ENCODE data around the gene LEKR1.
A peak's percentile ranks its signal among the peaks of the same experiment; 100 is the strongest.

Gene LEKR1

DNA sequence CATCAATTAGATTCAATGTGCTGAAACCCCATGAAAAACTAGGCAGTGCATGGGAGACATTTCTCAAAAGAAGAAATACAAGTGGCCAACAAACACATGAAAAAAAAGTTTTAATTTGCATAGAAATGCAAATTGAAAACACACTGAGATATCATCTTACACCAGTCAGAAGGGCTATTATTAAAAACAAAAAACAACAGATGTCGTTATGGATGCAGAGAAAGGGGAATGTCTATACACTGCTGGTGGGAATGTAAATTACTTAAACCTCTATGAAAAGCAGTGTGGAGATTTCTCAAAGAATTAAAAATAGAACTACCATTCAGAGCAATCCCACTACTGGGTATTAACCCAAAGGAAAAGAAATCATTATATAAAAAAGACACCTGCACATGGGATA is 235.1 kb downstream of the LEKR1 start:
- no peak for DNase-seq (ENCODE audit: low read depth)

DNA sequence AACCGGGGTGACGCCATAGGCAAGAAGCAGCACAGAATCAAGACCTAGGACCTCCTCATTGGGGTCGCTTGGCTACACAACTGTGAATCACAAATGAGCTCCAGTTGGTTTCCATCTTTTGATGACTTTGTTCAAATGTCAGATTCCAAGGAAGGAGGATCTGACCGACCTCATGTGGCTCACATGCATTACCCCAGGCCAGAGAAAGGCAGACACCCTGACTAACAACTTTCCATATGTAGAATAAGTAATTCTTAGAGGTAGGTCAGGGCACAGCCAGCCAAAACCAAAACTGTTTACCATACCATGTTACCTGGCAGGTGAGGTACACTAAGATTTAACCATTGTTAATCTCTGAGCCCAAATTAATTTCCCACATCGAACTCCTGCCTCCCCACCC is 237.3 kb downstream of the LEKR1 start:
- DNase-seq (ENCODE audit: low read depth): no peak

DNA sequence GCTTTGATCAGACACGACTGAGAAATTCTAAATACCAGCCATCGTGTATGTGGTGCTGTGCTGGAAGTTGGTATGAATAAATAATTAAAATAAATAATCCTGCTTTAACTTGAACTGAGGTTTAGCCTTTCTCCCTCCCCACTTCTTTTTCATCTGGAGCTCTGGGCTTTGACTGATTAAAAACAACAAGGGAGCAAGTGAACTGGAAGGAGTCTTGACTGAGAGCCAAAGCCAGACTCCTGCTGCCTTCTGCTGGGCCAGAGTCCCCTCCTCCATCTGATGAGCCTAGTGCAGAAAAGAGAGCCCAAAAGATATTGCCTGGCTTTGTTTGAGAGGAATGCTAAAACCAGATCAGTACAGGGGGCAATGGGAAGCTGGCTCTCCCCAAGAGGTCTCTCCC is 237.8 kb downstream of the LEKR1 start:
- no peak for DNase-seq (ENCODE audit: low read depth)

DNA sequence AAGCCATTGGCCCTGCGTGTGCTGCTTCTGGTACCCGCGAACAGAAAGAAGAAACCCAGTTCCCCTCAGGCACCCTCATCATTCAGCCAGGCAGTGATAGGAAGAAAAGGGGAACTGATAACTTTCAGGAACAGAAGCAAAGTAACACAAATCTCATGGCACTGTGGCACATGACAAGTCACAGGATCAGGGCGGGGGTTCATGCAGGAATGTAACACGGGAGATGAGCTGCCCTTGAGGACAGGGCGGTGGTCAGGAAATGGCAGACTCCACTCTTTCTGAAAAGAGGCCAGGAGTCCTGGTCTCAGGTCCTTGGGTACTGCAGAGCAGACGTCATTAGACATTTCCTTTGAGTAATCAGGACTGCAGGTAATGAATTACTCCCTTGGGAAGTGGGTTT is 238.2 kb downstream of the LEKR1 start:
- DNase-seq (ENCODE audit: low read depth): no peak

DNA sequence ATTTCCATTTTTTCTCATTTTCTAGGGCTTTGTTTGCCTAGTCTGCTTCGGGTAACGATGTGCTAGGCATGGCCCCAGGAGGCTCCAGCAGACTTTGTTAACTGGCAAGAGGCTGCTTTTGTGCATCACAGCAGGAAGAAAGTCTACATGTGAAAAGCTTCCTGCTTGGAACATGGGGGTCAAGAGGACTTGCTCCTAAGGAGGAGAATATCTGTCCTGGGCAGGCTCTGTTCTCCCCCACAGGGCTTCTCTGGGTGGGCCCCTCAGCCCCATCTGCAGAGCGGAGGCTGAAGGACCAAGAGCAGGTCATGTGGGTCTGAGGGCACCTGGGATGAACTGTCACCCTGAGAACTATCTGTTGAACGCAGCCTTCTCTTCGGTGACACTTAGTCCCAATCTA is 239.0 kb downstream of the LEKR1 start:
- no peak for DNase-seq (ENCODE audit: low read depth)

DNA sequence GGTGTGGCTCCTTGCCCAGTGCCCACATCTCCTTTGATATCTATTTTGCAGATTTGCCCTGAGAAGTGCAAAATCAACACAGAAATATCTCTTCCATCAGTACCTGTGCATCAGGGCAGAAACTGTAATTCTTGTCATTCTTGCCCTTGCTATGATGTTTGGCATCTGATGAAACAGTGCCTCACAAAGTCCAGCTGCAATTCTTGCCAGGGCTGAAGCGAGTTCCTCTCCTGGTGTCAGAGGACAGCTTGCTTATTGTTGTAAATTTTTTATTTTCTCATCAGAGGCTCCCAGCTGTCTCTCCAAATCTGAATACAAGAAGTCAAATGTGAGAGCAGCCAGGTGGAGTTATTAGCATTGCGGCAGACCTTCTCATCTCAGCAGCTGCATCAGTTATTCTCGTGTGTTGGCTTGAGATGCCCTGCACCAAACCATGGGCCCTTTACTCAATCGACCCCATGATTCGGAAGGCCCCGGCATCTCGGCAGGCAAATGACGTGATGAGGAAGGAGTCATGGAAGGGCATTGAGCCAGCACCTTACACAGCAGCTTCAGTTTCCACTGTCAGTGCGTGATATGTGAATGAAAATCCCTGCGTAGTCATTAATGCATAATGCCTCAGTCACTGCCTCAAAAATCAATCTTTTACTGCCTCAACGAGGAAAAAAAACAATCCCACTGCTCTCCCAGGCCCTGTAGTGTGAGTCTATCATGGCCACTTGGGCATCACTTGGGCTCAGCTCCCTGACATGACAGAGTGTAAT is 240.4 kb downstream of the LEKR1 start:
- no peak for DNase-seq (ENCODE audit: low read depth)

- no peak for DNase-seq (ENCODE audit: low read depth)
Observed at GRCh38 chr3:157067114-157067513, 241.0 kb downstream of the LEKR1 start.

DNA sequence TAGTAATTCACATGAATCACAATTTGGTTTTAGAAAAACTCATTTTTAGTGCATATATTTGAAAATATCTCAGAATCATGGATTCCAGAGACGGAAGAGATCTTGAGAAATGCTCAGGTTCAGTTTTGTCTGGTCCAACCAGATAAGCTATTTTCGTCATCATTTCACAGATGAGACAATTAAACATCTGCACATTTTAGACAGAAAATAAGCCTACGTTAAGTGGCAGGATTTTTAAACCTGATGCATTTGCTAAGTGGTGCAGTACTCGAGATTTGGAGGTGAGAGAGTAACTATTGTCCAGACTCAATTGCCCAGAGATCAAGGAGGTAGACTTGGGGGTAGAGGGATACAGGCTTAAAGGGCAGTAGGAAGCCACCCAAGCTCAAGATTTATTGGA is 243.3 kb downstream of the LEKR1 start:
- no peak for DNase-seq (ENCODE audit: low read depth)

- DNase-seq (ENCODE audit: low read depth): no peak
Observed at GRCh38 chr3:157069846-157070677, 243.9 kb downstream of the LEKR1 start.

GRCh38 chr3:157070678-157070999 is 244.5 kb downstream of the LEKR1 start:
- no peak for DNase-seq (ENCODE audit: low read depth)

DNA sequence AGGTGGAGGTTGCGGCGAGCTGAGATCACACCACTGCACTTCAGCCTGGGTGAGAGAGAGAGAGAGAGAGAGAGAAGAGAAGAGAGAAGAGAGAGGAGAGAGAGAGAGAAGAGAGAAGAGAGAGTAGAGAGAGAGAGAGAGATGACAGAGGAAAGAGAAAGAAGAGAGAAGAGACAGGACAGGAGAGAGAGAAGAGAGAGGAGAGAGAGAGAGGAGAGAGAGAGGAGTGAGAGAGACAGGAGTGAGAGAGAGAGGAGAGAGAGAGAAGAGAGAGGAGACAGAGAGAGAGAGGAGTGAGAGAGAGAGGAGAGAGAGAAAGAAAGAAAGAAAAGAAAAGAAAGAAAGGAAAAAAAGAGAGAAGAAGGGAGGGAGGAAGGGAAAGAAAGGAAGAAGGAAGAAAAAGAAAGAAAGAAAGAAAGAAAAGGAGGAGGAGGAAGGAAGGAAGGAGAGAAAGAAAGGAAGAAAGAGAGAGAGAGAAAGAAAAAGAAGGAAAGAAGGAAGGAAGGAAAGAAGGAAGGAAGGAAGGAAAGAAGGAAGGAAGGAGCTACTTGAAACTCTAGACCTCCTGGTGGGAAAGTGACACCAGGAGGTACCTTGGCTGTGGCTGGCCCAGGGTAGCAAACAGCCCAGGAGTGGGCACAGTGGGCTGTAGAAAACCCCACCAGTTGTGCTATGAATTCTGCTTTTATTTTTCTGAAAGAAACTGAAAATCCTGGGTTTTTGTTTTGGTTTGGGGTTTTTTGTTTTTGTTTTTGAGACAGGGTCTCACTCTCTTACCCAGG is 245.8 kb downstream of the LEKR1 start:
- DNase-seq (ENCODE audit: low read depth): no peak

DNA sequence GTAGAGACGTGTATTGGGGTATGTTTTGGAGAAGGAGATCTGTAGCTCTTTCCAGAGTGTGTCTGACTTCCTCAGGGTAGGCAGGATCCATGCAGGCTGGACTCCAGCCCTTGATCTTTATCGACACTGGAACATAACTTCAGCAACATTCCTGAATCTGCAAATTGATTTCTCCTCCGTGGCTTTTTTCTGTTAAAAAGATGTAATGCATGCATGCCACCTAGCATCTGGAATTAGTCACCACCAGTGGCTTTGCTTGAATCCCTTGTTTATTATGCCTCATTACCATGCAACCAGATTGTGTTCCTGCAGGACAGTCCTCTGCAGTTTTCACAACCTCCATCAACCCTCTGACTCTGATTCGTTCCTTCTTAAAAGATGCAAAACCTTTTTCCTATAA is 247.7 kb downstream of the LEKR1 start:
- DNase-seq (ENCODE audit: low read depth): no peak

GRCh38 chr3:157074490-157074889 is 248.3 kb downstream of the LEKR1 start:
- DNase-seq (ENCODE audit: low read depth): no peak

GRCh38 chr3:157074981-157075380 is 248.8 kb downstream of the LEKR1 start:
- DNase-seq (ENCODE audit: low read depth): no peak

- DNase-seq (ENCODE audit: low read depth): no peak
Observed at GRCh38 chr3:157075693-157076420, 249.7 kb downstream of the LEKR1 start.

DNA sequence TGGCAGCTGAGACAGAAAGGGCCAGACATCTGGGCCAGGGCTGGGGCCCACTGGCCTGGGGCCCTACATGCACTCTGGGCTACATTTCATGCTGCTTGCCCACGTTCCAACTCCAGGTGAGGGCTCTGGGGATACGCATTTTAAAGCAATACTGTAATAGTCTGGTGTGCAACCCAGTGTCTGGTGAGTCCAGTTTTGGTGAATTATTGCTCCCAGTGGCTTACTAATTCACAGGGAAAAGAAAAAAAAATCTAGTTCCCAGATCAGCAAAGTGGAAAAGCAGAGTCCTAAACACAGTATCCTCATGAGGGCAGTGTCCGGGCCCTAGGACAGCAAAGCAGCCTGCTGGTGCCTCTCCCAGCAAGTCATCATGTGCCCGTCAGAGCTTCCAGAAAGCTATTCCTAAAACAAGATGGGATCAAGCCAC is 251.4 kb downstream of the LEKR1 start:
- DNase-seq (ENCODE audit: low read depth): no peak

GRCh38 chr3:157078131-157078810 is 252.1 kb downstream of the LEKR1 start:
- no peak for DNase-seq (ENCODE audit: low read depth)

DNA sequence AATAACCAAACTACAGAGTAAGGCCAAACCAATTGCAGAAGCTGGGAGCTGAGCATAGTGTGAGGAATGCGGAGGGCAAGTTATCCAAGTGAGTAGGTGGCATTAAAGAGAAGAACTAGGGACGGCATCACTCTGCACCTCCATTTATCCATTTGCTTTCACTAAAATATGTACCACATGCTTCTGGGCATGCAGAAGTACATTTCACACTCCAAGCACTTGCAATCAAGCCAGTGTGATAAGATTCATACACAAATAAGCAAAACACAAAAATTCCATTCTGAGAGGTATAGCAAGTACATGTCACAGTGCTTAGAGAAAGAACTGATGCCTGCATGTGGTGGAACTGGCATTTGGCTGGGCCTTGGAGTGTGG is 252.6 kb downstream of the LEKR1 start:
- no peak for DNase-seq (ENCODE audit: low read depth)

GRCh38 chr3:157079676-157080369 is 253.7 kb downstream of the LEKR1 start:
- no peak for DNase-seq (ENCODE audit: low read depth)

DNA sequence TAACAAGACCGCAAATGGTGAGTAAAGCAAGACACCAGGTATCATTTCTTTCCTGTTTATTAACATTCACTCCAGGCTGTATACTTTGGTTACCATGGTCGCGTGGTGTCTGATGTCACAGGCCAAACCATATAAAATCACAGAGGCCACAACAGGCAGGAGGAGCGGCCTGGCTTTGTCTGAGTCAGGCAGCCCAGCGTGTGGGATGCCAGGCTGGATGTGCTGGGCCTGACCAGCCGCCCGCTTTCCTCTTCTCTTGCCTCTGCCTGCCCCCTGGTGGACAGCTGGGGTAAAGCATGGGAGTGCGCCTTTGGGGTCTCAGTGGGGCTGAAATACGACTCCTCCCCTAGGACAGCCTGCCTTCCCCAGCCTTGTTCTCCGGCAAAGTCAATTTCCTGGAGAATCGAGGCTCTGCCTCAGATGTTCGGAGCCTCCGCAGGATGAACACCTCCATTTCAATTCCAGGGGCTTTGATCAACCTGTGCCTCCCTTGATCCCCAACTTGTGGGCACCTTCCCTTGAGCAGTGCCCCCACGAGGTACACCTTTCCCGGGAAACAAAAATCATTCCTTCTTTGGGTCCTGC is 255.6 kb downstream of the LEKR1 start:
- peak; percentile 66 for DNase-seq (ENCODE audit: low read depth)
